Activated CD8-positive, alpha-beta memory T cell treated with anti-CD3 and anti-CD28 coated beads, Interleukin-2, amount 50 U/mL, for 4 hours (primary cell): ENCODE measurements around the gene TTC28.
"Not testable (repeated sequence)": the region's sequence is repeated elsewhere in the genome, so short reads cannot be mapped to it uniquely, and the experiment has no call there.

Experiments
- DNase-seq: peaks from one replicate; pipeline ENCODE4 v3.0.0-alpha.2; 2020

Gene TTC28

GRCh38 chr22:28077166-28077565 lies 602.5 kb downstream of the TTC28 start:
- no peak for DNase-seq

DNA sequence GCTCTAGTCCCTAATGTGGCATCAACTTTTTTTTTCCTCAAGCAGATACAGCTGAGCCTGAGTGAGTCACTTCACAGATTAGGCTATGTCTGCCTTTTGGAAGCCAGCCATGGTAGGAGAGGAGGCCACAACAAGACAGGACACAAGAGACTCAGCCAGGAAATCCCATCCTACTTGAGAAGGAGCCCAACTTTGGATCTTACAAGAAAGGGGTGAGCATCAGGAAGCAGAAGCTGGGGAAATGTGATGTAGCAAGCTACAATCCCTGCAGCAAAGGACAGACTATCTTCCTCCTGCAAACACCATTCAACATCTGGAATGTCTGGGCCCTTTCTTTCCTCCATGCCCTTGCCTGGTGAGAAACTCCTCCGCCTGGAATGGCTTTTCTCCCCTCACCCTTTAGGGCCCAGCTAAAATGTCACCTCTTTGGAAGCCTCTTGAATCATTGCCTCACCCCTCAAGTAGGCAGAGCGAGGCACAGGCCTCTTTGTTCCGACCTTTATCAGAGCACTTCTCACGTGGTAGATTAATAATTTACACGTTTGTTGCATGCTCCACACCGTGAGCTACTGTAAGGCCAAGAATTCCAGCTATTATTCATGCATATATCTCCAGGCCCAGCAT lies 604.2 kb downstream of the TTC28 start:
- no peak for DNase-seq

GRCh38 chr22:28074526-28074925 lies 605.1 kb downstream of the TTC28 start:
- no peak for DNase-seq

GRCh38 chr22:28072066-28072465 lies 607.6 kb downstream of the TTC28 start:
- DNase-seq: no peak

DNA sequence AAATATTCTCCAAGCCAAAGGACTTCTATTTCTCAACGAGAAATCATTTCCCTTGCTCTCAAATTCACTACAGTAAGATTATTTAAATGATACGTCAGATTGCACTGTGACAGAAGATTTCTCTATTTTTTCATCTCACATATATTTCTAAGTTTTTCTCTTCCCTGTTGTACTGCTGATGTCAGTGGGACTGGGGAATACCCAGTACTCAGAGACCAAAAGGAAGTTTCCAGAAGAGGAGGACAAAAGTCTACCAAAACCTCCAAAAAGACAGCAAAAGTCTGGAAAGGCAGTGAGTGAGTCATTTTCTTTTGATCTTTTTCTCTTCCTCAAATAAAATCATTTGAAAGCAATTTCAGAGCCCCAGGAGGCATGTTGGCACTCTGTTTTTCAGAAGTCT lies 610.8 kb downstream of the TTC28 start:
- no peak for DNase-seq

DNA sequence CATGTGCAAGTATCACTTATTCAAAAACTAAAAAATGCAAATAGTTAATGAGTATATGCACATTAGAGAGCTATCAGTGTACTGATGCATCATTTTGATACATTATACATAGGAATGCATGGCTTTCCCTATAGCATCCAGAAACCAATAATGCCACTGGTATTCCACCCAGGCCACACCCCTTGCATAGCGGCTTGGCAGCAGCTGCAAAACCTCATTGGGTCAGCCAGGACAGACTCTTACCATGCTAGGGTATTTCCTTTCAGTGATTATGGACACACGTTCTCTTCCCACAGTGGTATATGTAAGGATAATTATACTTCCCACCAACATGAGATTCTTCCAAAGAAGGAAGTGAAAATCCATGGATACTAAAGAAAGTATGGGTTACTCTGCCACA lies 614.7 kb downstream of the TTC28 start:
- no peak for DNase-seq

GRCh38 chr22:28063656-28064055 lies 616.0 kb downstream of the TTC28 start:
- DNase-seq: no peak

GRCh38 chr22:28060594-28060993 lies 619.0 kb downstream of the TTC28 start:
- not testable (repeated sequence) for DNase-seq

DNA sequence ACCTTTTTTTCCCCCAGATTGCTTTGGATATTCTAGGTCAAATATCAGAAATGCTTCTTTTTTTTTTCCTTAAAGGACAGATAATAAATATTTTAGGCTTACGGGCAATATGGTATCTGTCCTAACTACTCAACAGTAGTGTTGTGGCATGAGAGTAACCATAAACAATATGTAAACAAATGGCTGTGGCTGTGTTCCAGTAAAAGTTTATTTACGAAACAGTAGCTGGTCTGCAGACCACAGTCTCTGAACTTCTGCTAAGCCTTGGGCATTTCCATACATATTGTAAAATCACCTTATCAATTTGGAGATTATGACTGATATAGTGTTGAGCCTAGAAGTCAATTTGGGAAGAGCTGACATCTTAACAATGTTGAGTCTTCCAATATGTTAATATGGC lies 621.6 kb downstream of the TTC28 start:
- DNase-seq: no peak

- no peak for DNase-seq
Measured at GRCh38 chr22:28054819-28055208, 624.8 kb downstream of the TTC28 start.

DNA sequence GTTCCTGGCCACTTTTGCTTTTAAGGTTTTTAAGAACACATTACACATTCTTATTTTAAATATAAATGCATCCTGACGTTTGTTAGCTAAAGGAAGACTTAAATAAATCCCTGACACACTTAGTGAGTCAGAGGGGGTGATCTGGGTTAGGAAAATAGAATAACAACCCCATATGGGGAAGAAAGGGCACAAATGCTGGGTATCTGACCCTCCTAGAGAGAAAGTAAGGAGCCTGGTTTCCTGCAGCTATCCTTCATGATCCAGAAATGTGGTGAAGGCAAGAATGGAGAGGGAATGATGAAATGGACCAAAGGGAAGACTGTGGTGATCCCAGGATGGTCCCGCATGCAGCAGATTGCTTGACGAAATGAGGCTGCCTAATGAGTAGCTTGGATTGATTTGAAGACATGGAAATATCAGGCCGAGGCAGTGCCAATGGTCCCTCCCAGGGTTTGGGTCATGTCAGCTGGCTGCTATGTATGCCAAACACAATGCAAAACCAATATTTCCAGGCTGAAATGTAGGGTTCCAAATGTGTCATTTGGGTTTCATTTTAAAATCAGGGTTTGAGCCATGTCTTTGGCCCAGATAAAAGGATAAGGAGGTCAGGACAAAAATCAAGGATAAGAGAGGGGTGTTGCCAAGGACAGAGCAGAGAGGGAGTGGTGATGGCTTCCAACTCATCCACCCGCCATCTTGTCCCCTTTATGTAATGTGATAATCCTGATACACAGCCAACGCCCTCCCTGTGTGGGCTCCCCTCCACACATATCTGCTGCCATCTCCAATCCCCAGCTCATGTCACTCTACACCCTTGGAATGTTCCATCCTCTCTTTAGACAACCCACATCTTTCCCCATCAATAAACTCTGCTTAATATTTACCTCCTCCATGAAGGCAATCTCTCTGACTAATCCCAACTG lies 625.5 kb downstream of the TTC28 start:
- DNase-seq: no peak

GRCh38 chr22:28052825-28053269 lies 626.8 kb downstream of the TTC28 start:
- DNase-seq: no peak

DNA sequence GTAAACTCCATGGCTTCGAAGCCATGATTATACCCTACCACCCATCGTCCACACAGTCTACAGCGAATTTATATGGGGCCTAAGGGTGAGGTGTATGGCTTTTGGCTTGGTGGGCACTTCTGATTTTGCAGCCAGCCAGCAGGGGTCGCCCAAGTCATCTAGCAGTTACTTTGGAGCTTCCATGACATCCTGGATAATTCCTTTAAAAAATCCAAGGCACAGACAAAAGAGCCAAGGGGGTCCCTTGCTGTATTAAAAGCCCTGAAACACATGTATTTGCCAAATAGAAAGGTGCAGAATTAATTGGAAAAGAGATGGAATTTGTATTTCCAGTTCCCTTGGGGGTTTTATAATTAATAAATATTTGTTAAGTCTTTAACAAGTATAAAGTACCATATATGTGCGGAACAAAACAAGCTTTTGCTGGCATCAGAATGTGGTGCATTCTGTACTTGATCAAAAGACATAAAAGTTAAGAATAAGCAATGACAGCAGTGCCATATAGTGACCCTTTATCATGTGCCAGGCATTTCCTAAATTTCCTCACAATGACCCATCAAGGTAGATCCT lies 627.8 kb downstream of the TTC28 start:
- DNase-seq: peak; percentile 33

- no peak for DNase-seq
Measured at GRCh38 chr22:28051091-28051786, 628.4 kb downstream of the TTC28 start.

- no peak for DNase-seq
Measured at GRCh38 chr22:28048529-28048928, 631.1 kb downstream of the TTC28 start.

GRCh38 chr22:28047740-28048139 lies 631.9 kb downstream of the TTC28 start:
- DNase-seq: no peak

DNA sequence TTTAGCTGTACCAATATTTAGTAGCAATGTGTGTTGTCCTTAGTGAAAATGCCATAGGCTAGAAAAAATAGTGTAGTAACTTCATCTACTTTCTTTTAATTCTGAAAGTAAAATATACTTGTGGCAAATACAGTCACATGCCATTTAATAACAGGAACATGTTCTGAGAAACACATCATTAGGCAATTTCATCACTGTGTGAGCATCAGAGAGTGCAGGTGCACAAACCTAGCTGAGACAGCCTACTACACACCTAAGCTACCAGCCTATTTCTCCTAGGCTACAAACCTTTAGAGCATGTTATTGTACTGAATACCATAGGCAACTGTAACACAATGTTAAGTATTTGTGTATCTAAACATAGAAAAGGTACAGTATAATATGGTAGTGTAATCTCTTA lies 633.5 kb downstream of the TTC28 start:
- DNase-seq: no peak

GRCh38 chr22:28044546-28045173 lies 635.0 kb downstream of the TTC28 start:
- DNase-seq: no peak

GRCh38 chr22:28043266-28043665 lies 636.4 kb downstream of the TTC28 start:
- no peak for DNase-seq

DNA sequence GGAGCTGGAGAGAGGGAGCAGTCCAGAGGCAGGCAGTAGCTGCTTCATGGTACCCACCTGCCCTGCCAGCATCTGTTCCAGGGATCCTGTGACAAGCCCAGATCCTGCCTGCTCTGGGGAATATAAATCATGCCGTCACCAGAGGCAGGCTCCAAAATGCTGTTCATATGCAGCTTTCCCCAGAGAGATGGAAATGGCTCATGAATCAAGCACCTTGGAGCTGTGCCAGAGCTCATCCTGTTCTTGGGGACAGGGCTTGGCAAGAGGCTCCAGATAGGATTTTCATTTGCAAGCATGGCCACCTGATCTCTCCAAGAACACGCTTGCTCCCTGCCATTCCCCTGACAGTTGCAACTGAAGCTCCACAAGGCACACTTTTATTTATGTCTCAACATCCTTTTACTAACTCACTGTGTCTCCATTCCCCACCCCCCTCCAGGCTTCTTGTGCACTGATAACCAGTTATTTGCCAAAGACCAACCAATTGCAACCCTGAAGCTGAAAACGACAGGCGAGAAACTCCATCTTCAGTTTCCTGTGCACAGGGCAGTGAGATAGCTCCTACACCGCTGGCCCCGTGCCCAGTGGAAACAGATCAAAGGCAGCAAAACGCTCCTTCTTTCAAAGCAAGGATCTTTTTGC lies 644.8 kb downstream of the TTC28 start:
- DNase-seq: no peak

- DNase-seq: no peak
Measured at GRCh38 chr22:28034145-28034759, 645.4 kb downstream of the TTC28 start.

DNA sequence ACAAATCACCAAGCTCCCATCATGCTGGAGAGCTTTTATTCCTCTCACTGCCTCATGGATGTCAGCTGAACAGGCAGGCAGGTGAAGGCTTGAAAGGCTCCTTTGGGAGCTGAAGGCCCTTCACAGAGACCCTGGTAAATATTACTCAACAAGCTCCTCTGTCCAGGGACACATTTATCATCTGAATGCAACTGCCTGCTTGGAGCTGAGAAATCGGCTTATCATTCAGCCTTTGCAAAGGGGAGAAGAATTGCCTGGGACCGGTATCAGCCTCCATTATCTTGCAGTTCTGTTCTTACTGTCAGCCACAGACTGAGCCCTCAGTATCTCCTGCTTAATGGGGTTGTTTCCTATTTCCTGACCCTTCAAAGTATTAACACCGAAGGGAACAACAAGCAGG lies 646.8 kb downstream of the TTC28 start:
- no peak for DNase-seq
